Measurements from ENCODE around the gene DDTL. TPM values are rescaled to one million over a fixed set of nuclear protein-coding genes. Genes with fewer than 3 reads are reported as not detected.
"Not testable (repeated sequence)": the region's sequence is repeated elsewhere in the genome, so short reads cannot be mapped to it uniquely, and the experiment has no call there.

DDTL gene
- total RNA-seq, 1 donor from 2014 or later, result not detected

- DNase-seq (ENCODE audit: extremely low spot score in 2 of 2); H3K4me3 ChIP-seq; H3K9me3 ChIP-seq; intact Hi-C loops (cut with DNase I); H3K27ac ChIP-seq; H3K4me1 ChIP-seq; H3K27me3 ChIP-seq; H3K36me3 ChIP-seq: not testable (repeated sequence)
These were observed 23.0 kb downstream of the DDTL start for GRCh38 chr22:23989583-23990244.

- intact Hi-C loops (cut with DNase I); H3K4me3 ChIP-seq; H3K36me3 ChIP-seq; H3K4me1 ChIP-seq; DNase-seq (ENCODE audit: extremely low spot score in 2 of 2); H3K27me3 ChIP-seq; H3K9me3 ChIP-seq; H3K27ac ChIP-seq: not testable (repeated sequence)
These were observed 26.4 kb downstream of the DDTL start for GRCh38 chr22:23993080-23993479.

GRCh38 chr22:23993581-23994177 is 27.0 kb downstream of the DDTL start:
- H3K4me1 ChIP-seq; H3K27me3 ChIP-seq; H3K36me3 ChIP-seq; H3K27ac ChIP-seq; DNase-seq (ENCODE audit: extremely low spot score in 2 of 2); intact Hi-C loops (cut with DNase I); H3K9me3 ChIP-seq; H3K4me3 ChIP-seq: not testable (repeated sequence)

GRCh38 chr22:23997092-23997491 is 30.4 kb downstream of the DDTL start:
- H3K36me3 ChIP-seq, result no peaks in the 10 kb centered on the region
- no peak for TF ChIP-seq CTCF (IDR thresholded peaks at IDR 0.05)
- TF ChIP-seq POLR2A (IDR thresholded peaks at IDR 0.05), result no peak
- no peak for TF ChIP-seq POLR2AphosphoS5 (IDR thresholded peaks at IDR 0.05; ENCODE audit: insufficient read depth in 1 of 2, low read depth in 1 of 2)
- intact Hi-C loops (cut with DNase I), result no loop called here

GRCh38 chr22:23999779-24000178 is 33.1 kb downstream of the DDTL start:
- H3K36me3 ChIP-seq; H3K4me1 ChIP-seq; H3K9me3 ChIP-seq; DNase-seq (ENCODE audit: extremely low spot score in 2 of 2); intact Hi-C loops (cut with DNase I); H3K27ac ChIP-seq; H3K4me3 ChIP-seq; H3K27me3 ChIP-seq: not testable (repeated sequence)

More at GRCh38 chr22:23997092-23997491, 30.4 kb downstream of the DDTL start:
- Histone ChIP-seq H3K4me1 (no peaks in the 10 kb centered on the region), H3K27me3 (no peaks in the 10 kb centered on the region), H3K9me3 (no peaks in the 10 kb centered on the region), H3K4me3 (no peak overlapping the region), H3K27ac (no peak overlapping the region)
- no peak for DNase-seq (ENCODE audit: extremely low spot score in 2 of 2)

GRCh38 chr22:24001314-24001713 is 34.6 kb downstream of the DDTL start:
- no peaks in the 10 kb centered on the region for H3K4me1 ChIP-seq
- H3K4me3 ChIP-seq, result no peak overlapping the region
- no peaks in the 10 kb centered on the region for H3K27me3 ChIP-seq
- no peak for TF ChIP-seq CTCF (IDR thresholded peaks at IDR 0.05)
- TF ChIP-seq POLR2AphosphoS5 (IDR thresholded peaks at IDR 0.05; ENCODE audit: insufficient read depth in 1 of 2, low read depth in 1 of 2), result no peak
- no peak for TF ChIP-seq POLR2A (IDR thresholded peaks at IDR 0.05)
- no peaks in the 10 kb centered on the region for H3K9me3 ChIP-seq
- no peaks in the 10 kb centered on the region for H3K36me3 ChIP-seq
- no peak for DNase-seq (ENCODE audit: extremely low spot score in 2 of 2)
- intact Hi-C loops (cut with DNase I), result no loop called here
- no peak overlapping the region for H3K27ac ChIP-seq

- H3K4me3 ChIP-seq, result no peak overlapping the region
- intact Hi-C loops (cut with DNase I), result no loop called here
- no peaks in the 10 kb centered on the region for H3K4me1 ChIP-seq
These were observed 35.6 kb downstream of the DDTL start for GRCh38 chr22:24002272-24002671.

More at GRCh38 chr22:24002272-24002671, 35.6 kb downstream of the DDTL start:
- no peak for DNase-seq (ENCODE audit: extremely low spot score in 2 of 2)
- Histone ChIP-seq H3K9me3 (no peaks in the 10 kb centered on the region), H3K27me3 (no peaks in the 10 kb centered on the region), H3K27ac (no peak overlapping the region), H3K36me3 (no peaks in the 10 kb centered on the region)
- TF ChIP-seq POLR2A (IDR thresholded peaks at IDR 0.05), result no peak
- no peak for TF ChIP-seq POLR2AphosphoS5 (IDR thresholded peaks at IDR 0.05; ENCODE audit: insufficient read depth in 1 of 2, low read depth in 1 of 2)
- no peak for TF ChIP-seq CTCF (IDR thresholded peaks at IDR 0.05)

Measured in vagina (tissue), 2 donors.